Measurements from ENCODE around the gene LMAN2.
A peak's percentile ranks its signal among the peaks of the same experiment; 100 is the strongest.
"Not testable (repeated sequence)": the region's sequence is repeated elsewhere in the genome, so short reads cannot be mapped to it uniquely, and the experiment has no call there.

Gene LMAN2

DNA sequence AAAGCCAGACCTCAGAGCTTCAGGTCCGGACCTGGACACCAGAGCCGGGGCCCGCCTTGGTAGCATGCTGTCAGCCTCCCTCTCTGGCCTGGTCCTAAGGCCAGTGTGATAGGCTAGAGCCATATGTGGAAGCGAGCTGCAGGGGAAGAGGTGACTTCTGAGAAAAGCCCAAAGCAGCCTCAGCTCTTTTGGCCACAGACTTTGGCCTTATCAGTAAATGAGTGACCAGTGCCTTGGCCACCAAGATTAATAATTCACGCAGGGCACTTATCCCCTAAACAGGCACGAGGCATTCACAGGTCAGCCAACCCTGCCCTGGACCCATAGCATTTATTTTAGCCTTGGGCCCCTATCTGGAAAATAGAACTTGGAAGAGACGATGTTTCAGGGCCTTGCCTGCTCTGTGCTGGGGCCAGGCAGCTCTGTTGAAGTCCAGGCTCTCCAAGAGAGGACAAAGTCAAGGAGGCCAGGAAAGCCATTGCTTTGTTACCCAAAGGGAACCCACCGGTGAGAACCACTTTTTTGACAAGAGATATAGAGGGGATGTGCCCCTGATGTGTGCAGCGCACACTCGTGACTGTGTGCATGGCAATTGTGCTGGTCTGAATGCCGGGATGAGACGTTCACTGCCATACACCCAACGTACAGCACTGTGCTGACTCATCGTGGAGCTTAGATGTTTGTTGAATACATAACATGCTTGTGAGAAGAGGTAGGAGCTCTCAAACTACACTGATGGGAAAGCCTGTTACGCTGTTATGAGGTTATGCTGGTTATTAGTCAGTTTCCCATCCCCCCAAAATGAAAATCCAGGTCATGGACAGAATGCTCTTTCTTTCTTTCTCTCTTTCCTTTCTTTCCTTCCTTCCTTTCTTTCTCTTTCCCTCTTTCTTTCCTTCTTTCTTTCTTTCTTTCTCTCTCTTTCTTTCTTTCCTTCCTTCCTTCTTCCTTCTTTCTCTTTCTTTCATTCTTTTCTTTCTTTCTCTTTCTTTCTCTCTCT lies 27.7 kb upstream of the LMAN2 start:
- no peak for DNase-seq

DNA sequence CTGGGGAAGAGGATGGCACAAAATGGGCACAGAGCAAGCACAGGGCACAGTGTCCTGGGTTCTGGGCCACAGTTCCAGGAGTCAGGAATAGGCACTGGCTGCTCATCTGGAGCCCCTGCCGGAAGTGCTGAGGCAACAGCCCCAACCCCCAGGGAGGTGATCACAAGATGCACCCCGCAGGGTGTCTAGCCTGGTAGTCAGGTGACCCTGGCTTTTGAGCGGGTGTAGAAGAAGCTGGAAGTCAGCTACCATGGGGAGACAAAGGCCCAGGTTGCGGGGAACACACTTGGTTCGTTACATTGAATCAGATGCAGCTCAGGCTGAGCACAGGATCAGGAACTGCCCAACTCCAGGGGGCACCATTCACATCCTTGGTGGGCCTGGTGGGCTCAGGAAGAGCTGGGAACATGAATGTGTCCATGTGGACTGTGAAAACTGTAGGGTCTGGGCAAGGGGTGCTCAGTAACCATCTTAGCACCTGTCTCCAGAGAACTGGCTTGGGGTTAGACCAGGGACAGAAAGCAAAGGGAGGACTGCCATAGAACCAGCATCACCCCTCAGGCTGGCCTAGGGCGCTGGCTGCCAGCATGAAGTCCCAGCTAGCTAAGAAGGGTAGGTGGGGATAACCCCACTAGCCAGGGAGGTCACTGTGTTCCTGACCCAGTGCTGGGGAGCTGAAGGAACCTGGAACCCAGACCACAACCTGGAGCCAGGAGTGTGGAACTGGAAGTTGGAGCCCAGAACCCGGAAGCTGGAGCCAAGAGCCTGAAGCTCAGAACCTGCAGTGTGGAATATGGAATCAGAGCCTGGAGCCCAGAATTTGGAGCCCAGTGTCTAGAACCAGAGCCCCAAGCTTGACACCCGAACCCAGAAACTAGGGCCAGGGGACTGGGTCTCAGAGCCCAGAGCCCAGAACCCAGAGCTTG lies 26.6 kb upstream of the LMAN2 start:
- DNase-seq, result no peak

DNA sequence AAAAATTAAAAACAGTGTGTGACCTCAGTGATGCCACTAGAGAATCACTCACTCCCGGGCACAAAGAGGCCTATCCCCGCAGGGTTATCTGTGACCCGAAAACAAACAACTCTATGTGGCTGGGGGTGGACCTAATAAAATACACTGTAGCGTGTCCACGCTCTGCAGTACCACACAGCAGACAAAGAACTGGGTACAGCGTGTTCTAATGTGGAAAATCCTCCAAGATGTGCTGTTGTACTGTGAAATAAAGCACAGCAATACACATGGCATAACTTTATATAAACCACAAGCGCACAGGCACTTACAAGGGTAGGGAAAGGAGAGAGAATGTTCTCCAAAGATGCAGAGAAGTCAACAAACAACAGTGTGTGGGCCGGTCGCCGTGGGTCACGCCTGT lies 24.6 kb upstream of the LMAN2 start:
- no peak for DNase-seq

DNA sequence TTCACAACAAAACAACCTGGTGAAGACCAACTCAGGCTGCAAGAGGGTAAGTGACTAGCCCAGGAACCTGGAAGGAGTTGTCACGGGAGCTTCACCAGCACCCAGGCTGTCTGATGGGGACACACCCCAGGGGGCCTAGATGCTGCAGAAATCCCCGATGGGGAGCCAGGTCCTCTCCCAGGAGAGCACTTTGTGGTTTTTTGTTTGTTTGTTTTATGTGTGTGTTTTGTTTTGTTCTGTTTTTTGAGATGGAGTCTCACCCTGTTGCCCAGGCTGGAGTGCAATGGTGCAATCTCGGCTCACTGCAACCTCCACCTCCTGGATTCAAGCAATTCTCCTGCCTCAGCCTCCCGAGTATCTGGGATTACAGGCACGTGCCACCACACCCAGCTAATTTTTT lies 24.0 kb upstream of the LMAN2 start:
- not testable (repeated sequence) for DNase-seq

DNA sequence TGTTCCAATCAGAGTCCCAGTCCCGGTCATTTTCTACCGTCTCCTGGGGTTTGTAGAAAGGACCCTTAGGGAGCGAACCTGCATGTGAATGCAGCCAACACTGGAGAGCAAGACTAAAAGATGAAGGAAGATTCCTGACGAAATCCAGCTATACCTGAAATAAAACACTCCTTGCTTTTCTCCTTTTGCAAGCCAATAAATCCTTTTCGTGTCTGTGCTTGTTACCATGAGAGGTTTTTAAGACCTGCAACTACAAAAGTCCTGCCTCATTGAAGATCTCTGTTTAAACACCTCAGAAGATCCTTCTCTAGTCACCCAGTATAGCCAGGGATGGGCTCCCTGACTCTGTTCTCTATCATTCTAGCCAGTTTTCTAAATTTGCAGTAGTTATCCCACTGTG lies 22.7 kb upstream of the LMAN2 start:
- DNase-seq, result no peak

DNA sequence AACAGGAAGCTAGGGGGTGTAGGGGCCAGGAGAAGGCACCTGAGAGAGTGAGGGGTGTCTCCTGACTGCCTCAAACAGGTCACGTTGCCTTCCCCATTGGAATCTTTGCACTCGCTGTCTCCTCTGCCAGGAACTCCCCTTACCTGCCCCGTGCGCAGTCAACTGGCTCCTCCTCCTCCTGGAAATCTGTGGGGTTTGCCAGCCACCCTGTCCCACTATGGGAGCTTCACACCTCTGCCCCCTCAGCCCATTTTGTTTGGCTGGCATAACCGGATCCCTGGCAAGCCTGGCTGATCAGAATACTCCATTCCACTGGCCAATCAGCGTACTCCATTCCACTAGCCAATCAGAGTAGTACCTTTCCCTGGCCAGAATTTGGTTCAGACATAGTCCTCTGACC lies 22.3 kb upstream of the LMAN2 start:
- DNase-seq, result no peak

DNA sequence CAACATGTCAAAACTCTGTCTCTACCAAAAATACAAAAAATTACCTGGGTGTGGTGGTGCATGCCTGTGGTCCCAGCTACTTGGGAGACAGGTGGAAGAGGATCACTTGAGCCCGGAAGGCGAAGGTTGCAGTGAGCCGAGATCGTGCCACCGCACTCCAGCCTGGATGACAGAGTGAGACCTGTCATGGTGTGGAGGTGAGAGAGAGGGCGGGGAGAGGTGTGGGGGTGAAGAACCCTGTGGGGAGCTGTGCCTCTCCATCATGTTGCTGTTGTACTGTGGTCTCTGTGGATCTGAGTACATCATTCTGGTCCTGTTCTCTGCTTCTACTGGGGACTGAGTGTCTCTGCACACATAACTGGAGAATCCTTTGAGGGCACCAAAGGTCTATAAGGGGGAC lies 21.4 kb upstream of the LMAN2 start:
- DNase-seq, result no peak

DNA sequence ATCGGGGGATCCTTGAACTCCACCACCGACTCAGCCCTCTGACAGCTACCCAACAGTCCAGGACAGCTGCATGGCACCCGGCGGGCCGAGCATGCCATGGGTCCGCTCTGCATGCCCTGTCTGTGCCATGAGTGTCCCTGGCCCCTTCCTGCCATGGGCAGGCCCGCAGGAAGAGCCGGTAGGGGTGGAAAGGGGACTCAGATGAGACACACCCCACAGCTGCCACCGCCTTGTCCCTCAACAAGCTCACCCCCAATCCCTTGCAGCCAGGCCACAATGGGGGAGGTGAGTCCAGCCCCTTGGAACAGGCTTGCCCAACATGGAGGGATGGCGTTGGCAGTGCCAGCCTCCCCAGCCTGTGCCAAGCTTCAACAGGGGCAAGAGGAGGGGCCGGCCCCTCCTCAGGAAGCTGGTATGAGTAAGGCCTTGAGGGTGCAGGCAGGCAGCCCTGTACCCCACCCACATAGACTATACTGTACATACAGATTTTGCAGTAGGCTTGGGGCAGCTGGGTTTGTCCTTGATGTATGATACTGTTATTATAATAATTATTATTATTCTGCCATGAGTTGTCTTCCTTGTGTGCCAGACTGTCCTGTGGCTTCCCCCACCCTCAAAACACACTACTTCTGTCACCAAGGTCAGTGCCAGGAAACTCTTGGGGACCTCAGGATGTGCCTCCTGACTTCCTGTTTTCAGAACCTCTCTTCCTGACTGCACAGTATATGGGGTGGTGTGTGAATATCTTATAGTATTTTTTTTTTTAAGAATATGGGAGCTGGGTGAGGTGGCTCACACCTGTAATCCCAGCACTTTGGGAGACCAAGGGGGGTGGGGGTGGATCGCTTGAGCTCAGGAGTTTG lies 20.8 kb upstream of the LMAN2 start:
- DNase-seq, result no peak

DNA sequence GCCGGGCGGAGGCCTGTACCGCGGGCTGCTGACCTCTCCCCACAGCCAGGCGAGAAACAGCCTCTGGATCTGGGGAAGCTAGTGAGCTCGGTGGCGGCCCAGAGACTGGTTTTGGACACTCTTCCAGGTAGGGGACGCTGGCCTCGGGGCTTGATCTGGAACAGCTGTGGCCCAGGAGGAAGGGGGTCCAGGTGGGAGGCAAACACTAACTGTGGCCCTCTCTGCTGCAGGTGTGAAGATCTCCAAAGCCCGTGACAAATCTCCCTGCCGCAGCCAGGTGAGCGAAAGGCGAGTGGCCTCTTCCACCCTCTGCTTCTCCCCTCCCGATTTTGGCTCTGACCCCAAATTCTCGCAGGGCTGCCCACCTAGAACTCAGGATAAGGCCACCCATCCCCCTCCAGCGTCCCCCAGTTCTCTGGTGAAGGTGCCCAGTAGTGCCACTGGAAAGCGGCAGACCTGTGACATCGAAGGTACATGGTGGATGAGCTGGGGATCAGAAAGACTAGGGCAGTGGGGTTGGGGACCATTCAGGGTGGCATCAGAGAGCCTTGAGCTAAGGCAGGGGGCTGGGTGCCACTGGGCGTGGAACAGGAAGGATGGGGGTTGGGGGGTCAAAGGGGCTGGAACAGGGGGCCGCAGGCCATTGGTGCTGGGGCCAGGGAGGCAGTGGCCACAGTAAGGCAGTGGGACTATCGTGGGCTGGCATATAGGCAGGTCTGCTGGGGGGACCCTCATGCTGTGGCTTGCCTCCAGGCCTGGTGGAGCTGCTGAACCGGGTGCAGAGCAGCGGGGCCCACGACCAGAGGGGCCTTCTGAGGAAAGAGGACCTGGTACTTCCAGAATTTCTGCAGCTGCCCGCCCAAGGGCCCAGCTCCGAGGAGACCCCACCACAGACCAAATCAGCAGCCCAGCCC lies 19.9 kb upstream of the LMAN2 start:
- no peak for DNase-seq

DNA sequence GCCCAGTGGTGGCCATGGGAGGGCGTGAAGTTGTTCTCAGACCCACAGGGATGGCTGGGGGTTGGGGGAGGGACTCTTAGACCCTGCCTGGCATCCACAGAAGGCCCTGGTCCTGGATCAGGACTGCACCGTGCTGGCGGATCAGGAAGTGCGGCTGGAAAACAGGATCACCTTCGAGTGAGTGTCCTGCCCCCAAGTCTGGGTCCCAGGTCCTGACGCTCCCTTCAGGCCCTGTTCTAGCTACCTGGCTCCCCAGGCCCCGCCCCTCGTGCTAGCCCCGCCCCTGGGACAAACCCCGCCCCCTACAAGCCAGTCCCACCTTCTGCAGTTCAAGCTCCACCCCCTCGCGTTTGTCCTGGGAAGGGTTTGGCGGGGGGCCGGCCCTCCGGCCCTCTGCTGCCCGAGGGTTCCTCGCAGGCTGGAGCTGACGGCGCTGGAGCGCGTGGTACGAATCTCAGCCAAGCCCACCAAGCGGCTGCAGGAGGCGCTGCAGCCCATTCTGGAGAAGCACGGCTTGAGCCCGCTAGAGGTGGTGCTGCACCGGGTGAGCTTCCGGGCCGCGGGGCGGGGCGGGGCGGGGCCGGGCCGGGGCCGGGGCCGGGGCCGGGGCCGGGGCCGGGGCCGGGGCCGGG lies 19.1 kb upstream of the LMAN2 start:
- peak; percentile 49 for DNase-seq

DNA sequence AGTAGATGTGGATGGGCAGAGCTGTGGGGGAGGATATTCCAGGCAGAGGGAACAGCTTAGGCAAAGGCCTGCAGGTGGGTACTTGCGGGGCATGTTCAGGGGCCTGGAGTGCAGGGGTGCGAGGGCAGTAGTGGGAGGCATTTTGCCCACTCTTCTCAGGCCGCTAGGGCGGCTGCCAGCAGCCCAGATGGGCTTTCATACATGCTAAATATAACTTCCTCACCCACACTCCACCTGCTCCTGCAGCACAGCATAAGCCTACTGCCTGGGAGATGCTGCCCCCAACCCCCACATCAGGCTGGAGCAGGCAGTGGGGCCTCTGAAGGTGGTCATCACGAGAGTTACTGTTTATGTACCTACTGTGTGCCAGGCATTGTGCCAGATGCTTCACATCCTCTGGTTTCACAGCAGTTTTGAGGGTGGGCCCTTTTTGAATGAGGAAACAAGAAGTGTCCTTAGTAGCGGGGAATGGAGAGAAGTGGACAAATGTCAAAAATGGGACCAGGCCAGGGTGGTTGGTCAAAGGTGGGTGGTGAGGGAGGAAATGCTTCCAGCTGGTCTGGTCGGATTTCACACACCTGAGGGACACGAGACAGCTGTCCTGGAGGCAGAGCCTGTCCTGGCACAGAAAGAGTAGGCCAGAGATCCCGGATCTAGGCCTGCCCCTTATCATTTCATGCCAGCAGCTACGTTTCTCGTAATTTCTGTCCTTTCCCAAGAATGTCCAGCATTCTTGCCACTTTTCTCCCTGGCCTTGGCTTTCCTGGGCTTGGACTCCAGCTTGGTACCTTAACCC lies 18.4 kb upstream of the LMAN2 start:
- no peak for DNase-seq

DNA sequence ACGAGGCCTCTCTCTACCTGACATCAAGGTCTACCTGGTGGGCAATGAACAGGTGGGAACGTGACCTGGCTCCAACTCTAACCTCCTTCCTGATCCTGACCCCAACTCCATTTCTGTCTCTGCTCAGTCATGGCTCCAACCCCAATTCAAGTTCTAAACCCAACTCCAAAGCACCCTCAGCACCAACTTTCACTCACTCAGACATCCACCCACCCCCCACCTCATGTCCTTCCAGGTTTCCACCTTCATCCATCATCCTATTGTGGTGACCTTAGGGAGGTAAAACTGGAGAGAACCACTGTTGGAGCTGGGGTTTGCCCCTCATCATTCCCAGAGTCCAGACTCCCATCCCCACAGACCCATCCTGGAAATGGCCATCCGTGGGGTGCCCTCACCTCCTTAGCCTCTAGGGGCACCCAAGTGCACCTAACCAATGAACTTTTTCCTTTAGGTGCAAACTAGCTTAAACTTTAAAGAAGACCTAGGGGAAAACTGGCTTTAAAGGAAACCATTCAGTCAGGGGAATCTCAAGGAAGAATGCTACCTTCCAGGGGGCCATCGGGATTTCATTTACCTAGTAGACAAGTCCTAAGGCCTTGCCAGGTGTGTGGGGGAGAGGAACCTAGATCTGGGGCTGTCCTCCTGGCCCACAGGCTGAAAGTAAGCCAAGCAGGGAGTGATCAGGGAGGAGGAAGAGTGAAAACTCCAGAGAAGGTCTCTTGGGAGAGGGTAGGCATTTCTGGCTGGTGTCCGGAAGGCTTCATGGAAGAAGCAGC lies 17.6 kb upstream of the LMAN2 start:
- no peak for DNase-seq

DNA sequence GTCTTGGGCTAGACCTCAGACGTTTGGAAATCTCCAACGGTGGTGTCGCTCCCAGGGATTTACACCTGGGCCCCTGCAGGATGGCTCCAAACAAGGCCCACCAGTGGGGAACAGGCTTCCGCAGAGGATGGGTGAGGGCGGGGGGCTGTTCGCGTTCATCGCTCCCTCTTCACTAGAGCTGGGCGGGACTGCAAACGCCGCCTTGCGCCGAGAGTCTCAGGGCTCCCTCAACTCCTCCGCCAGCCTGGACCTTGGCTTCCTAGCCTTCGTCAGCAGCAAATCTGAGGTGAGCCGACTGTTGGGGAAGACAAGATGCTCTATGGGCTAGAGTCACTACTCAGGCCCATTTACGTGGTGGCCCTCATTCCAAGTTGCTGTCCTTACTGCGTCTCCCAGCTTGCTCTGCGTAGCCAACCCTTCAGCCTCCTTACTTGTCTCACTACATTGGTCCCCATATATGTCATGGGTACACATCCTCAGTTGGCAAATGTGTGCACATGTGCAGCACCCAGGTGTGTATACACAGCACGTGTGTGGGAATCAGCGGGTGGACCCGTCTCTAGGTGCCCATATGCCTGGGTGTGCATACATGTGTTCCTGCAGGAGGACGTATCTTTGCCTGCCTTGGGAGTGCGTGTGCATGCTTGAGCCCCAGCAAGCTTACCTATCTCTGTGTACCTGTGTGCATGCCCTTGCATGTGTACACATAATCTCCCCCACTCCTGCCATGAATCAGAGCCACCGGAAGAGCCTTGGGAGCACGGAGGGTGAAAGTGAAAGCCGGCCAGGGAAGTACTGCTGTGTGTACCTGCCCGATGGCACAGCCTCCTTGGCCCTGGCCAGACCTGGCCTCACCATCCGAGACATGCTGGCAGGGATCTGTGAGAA lies 16.8 kb upstream of the LMAN2 start:
- no peak for DNase-seq

DNA sequence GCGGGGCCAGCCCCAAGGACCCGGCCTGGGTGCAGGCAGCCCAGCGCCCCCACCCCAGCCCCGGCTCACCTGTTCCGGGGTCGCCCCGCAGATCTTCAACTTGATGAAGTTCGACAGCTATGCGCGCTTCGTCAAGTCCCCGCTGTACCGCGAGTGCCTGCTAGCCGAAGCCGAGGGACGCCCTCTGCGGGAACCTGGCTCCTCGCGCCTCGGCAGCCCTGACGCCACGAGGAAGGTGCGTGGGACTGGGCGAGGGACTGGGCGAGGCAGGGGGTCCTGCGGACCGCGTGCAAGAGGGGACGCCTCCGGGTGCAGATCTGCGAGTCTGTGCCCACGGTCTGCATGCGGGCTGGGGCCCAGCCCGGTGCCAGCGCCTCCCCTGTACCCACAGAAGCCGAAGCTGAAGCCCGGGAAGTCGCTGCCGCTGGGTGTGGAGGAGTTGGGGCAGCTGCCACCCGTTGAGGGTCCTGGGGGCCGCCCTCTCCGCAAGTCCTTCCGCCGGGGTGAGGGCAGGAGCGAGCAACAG lies 15.9 kb upstream of the LMAN2 start:
- DNase-seq, result no peak

DNA sequence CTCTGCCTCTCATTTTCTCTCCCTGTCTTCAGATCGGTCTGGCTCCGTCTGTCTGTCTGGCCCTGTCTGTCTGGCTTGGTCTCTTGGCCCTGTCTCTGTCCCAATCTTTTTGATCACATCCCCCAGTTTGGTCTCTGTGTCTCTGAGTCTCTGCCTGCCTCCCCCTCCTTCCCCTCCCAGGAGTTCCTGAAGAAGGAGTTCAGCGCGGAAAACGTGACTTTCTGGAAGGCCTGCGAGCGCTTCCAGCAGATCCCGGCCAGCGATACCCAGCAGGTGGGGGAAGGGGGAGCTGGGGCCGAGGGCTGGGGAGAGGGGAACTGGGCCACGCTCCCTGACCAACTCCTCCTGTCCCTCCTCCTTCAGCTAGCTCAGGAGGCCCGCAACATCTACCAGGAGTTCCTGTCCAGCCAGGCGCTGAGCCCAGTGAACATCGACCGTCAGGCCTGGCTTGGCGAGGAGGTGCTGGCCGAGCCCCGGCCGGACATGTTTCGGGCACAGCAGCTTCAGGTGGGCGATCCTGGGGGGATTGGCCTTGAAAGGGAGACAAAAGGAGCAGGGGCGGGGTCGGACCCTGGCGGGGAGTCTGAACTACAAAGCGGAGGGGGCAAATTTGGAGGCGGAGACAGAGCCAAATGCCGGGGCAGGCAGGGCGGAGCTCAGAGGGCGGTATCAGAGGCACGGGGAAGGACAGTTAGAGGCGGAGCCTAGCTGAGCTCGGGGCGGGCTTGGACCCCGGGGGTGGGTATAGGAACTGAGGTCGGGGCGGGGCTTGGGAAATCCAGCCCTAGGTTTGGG lies 15.3 kb upstream of the LMAN2 start:
- no peak for DNase-seq

DNA sequence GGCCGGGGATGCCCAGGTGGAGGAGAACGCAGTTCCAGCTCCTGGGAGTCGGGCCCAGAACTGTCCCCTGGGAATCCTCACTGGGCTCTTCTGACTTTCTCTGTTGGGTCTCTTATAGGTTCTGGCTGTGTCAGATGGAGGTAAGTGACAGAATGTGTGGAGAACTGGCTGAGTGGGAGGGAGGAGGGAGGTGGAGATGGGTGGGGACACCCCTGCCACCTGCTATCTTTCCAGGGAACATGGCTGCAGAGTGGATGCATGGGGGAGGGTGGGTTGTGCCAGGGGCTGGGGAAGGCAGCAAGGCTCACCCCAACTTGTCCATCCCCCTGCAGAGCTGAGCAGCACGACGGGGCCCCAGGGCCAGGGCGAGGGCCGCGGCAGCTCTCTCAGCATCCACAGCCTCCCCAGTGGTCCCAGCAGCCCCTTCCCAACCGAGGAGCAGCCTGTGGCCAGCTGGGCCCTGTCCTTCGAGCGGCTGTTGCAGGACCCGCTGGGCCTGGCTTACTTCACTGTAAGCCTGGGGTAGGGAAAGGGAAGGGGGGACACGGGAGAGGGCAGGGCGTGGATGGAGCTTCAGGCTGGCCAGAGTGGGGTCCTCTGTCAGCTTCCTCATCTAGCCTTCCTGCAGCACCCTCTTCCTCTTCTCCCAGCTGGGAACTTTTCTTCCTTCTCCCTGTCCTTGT lies 14.5 kb upstream of the LMAN2 start:
- peak; percentile 33 for DNase-seq

Data from NCI-H2171 treated with DMSO at 0.1 percent for 48 hours (cell line).